Stimulated activated CD8-positive, alpha-beta memory T cell treated with anti-CD3 and anti-CD28 coated beads, Interleukin-15, amount 100 ng/mL, for 48 hours (primary cell): ENCODE data around the gene USP4.

Experiments
- DNase-seq, 2 donors: peaks; one replicate each; pipeline ENCODE4 v3.0.0-alpha.2; 2020; ENCODE audit warnings: low read depth in 2 of 2

USP4 gene

DNA sequence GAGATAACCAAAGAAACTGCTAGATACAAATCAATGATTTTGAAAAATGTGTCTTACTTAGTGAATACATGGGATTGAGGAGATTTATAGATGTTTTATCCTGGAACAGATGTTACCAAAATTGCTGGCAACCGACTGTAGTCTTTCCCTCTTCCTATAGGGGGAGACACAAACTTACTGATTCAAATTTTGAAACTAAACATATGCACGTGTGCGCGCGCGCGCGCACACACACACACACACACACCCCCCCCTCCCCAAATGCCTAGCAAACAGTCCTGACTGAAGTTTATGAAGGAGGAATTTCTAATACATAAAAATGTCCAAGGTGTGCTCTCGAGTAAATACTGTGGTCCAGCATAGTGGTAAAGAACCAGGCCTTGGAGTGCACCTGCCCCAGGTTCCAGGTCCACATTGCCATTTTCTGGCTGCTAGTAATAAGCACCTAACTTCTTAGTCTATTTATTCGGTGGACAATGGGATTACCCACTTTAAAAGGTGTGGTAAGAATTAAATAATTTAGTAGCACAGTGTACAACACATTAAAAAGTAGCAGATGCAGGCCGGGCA, 44.3 kb downstream of the USP4 start:
- peak in 1 of 2 donors; percentile 8 for DNase-seq

DNA sequence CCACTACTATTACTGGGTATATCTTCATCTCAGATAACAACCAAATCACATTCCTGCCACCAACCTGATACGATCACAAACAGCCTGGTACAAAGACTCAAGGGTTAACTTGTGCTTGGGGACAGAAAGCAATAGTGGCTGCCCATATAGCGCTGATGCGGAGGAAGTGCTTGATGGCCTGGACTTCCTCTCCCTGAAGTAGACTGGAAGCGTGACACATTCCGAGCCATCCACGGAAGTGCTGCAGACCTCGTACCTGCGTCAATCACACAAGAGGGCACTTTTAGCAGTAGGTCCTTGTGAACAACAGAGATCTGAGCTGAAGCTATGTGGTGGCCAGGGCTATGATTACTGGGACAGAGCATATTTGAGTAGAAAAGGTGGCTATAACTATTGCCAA, 45.5 kb downstream of the USP4 start:
- DNase-seq: no peak

DNA sequence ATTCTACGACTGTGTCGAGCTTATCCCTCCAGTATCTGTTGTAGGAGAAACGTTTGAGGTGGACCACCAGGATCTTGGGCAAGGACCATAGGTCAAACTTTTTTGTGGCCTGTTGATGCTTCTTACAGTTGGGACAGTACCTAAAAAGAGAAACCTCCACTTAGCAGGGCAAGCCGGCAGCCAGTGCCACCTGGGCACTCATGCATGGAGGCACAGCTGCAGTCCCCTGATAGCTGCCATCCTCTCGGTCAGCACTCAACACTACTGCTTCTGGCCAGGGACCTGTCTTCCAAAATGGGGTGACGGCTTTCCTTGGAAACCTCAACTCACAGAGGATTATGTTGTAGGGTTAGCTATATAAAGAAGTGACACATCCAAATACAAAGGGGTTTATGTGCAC, 55.9 kb downstream of the USP4 start:
- no peak for DNase-seq

DNA sequence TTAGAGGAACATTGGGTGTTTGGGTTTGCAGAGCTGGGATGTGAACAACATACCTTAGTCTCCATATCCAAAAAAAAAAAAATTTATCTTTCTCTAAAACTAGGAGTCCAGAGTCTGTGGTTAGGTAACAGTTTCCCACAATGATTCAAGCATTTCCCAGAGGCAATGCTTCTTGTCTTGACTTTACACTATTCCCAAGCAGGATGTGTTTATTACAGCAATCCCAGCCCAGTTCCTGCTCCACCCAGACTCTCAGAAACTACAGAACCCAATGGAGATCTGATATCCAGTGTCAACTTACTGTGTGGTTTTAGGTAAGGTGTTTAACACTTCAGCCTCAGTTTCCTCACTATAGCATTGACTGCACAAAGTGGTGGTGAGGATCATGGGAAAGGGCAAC, 60.5 kb downstream of the USP4 start:
- DNase-seq: no peak

DNA sequence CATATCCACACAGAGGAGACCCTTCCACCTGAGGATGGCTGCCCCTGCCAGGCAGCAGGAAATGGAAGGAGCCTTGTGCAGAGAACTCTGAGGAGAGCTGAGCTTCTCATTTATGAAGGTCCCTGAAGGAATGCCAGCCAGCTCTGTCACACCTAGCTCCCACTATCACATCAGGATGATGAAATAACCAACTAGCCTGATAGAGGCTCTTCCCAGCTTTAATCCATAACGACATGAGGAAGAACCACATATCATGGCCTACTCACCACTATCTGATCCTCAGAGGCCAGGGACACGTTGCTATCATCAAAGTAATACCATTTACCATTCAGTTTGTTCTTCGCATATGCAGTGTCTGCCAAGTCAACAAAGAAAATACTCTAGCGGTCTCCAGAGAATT, 61.3 kb downstream of the USP4 start:
- no peak for DNase-seq

DNA sequence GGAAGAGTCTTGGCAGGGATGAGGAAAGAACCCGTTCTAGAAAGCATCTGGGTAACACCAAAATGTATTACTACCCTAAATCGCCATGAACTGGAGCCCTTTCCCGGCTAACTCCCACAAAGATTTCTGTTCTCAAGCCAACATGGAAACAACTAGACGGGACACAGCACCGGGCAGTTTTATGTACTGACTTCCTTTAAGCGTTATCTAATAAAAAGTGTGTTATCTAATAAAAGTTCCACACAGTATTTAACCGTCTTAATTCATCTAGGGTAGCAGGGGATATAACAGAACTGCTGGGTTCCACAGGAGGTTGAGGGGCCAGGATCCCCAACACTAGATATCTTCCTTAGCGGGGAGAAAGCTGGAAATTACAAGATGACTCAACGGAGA, 62.5 kb downstream of the USP4 start:
- DNase-seq: no peak

DNA sequence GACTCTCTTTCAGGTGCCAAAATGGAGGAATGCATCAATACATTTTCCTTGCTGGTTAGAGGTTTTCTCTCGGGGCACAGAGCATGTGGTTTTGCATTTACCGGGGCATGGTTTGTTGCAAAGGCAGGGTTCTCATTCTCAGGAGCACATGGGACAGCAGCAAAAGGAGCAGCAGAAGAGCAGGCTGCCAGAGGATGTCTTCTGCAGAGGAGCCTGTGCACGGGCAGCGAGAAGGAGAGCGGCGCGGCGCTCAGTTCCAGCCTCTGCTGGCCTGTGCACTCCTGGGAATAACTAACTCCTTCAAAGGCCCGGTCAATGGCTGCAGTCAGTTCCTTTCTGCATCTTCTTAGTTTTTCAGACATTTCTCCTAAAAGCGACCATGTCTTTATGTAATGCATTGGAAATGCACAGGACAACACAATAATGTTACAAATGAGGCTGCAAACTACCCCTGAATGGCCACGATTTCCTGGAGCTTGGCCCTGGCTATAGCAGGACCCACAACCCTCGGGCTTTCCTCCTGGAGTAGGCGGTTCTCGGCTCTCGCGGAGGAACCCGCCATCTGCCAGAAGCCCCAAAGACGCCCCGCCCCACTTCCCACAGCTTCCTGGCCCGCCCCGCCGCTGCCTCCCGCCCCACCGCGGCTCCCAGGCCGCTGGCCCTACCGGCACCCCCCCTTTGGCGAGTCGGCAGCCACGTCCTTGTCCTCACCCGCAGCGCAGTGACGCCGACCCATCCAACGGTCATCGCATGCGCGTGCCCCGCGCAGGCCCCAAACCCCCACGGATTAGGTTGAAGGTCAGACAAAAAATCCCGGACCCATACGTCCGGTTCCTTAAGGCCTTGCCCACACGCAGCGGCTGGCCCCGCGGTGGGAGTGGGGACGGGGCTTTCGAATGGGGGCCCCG, 63.1 kb downstream of the USP4 start, which contains the start of gene C3orf62:
C3orf62 (minus strand) TSS at position 758 of the 908 bp plus-strand sequence; CDS start at position 398, 360 bp downstream.
- peak; percentile 76 to 78 for DNase-seq

GRCh38 chr3:49273825-49274532, 65.9 kb downstream of the USP4 start:
- no peak for DNase-seq

GRCh38 chr3:49271047-49271446, 68.8 kb downstream of the USP4 start:
- no peak for DNase-seq

DNA sequence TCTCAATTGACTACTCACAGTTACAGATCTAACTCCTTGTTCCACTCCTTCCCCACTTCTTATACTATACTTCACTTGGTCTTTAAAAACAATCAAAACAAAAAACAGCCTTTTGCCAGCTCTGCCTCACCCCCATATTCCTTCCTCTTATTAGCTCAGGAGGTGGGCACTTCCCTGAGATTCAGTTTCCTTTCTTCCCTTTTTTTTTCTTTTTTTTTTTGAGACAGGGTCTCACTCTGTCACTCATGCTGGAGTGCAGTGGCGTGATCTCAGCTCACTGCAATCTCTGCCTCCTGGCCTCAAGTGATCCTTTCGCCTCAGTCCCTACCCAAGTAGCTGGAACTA, 69.7 kb downstream of the USP4 start:
- no peak for DNase-seq

- DNase-seq: no peak
Observed at GRCh38 chr3:49269443-49270155, 70.3 kb downstream of the USP4 start.

DNA sequence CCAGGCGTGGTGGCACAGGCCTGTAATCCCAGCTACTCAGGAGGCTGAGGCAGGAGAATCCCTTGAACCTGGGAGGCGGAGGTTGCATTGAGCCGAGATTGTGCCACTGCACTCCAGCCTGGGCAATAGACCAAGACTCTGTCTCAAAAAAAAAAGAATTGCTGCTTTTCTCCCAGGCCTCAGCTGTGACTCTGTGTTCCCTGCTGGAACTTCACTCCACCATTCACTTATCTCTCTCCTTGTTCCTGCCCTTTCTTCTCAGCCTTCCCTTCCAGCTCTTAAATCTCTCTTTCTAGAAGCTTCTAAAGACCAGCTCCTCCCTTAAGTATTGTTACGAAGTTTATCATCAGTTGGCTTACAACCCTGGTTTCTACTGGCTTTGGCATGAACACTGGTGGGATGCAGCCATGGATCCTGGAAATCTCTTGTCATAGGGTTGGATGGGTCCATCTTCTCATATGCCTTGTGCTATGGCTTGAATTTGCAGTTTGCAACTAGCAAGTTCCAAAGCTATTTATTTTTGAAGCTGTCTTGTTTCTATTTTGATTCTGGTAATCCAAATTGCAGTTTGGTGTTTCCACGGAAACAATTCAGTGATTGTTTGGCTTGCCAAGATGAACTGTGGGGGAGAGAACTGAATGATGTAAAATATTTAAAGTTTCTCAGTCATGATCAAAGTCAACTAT, 73.3 kb downstream of the USP4 start:
- DNase-seq: no peak

- no peak for DNase-seq
Observed at GRCh38 chr3:49265661-49266386, 74.0 kb downstream of the USP4 start.

- no peak for DNase-seq
Observed at GRCh38 chr3:49263159-49263889, 76.5 kb downstream of the USP4 start.

DNA sequence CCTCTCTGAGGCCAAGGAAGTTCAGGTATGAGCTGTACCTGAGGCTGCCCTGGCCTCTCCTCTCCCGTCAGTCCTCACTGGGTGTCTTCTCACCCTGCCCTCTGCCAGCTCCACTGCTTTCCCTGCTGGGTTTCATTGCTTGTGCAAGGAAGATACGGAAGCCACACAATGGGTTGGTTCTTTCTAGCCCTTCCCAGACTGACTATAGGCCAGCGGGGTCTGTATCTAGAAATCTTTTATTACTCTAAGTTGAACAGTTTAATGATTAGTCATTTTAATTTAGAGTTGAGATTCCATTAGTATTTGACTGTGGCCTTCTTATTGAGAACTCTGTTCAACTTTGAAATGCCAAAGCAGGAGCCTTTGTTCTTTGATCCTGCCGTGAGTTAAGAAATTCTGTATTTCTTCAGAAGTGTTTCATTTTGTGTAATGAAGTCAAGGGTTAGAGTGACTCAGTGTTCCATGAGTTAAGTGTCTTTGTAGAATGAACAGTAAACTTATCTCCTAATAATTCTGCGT, 79.0 kb downstream of the USP4 start:
- DNase-seq: no peak

DNA sequence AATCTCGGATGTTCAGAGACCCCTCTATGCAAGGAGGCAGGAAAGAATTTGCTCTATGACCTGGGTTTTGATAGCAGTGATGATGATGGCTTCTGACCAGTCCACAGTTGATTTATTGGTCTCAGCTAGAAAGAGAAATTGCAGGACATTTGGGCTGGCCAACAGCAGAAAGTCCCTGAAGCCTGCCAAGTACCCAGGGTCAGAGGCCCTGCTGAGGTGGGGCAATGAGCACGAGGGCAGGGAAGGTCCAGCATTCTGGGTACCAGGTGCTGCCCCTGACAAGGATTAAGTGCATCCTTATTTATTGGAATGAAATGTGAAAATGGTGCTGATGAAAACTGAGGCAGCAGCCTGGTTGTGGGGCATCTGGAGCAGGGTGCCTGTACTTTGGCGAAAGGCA, 82.7 kb downstream of the USP4 start:
- no peak for DNase-seq

DNA sequence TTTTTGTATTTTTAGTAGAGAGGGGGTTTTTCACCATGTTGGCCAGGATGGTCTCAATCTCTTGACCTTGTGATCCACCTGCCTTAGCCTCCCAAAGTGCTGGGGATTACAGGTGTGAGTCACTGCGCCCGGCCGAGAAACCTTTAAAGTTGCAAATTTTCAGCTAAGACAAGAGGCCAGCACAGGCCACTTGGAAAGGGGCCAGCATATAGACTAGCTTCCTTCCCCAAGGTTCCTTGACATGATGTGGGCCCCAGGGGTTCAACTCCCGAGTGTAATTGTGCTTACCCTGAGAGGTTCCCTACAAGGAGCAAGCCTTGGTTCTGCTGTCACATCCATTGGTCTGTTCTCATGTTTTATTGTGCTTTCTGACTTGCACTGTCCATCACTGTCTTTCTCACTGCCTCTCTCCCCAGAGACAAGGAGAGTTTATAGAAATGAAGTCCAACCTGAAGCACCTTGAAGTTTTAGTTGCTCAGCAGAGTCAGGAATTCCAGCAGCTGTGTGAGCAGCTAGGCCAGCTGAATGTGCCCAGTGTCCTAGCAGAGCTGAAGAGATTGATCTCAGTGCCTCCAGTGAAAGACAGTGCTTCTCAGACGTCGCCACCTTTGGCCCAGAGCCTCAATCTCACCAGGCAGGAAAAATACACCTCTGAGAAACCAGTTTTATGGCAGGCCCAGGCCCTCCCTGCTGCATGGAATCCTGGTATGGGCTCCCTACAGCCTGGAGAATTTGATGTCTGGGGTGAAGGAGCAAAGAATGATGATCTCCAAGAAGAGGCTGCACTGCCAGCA, 83.9 kb downstream of the USP4 start:
- no peak for DNase-seq

GRCh38 chr3:49255112-49255511, 84.7 kb downstream of the USP4 start:
- no peak for DNase-seq

- no peak for DNase-seq
Observed at GRCh38 chr3:49253512-49253911, 86.3 kb downstream of the USP4 start.
